ENCODE data around the gene RNF175. TPM values are rescaled to one million over a fixed set of nuclear protein-coding genes. Genes with fewer than 3 reads are reported as not detected.

Gene RNF175
- total RNA-seq, 3 donors from 2014 or later = 3.6 to 5.9 TPM; not detected in 1

- TF ChIP-seq CTCF (IDR thresholded peaks at IDR 0.05) (no peak), POLR2A (IDR thresholded peaks at IDR 0.05) (no peak), POLR2AphosphoS5 (IDR thresholded peaks at IDR 0.05) (no peak)
- intact Hi-C loops (cut with DNase I; ENCODE audit: low total_unique reads) = no loop called here
Observed at GRCh38 chr4:153745651-153746050, 14.2 kb downstream of the RNF175 start.

GRCh38 chr4:153741541-153741940 is 18.3 kb downstream of the RNF175 start:
- no peaks in the 10 kb centered on the region for H3K27me3 ChIP-seq
- intact Hi-C loops (cut with DNase I; ENCODE audit: low total_unique reads) = no loop called here
- no peak overlapping the region for H3K27ac ChIP-seq
- no peaks in the 10 kb centered on the region for H3K9me3 ChIP-seq
- no peak for DNase-seq (ENCODE audit: low spot score in 2 of 2)
- H3K4me3 ChIP-seq = no peak overlapping the region
- H3K36me3 ChIP-seq = no peaks in the 10 kb centered on the region
- H3K4me1 ChIP-seq = no peaks in the 10 kb centered on the region
- TF ChIP-seq POLR2AphosphoS5 (IDR thresholded peaks at IDR 0.05) = no peak
- no peak for TF ChIP-seq CTCF (IDR thresholded peaks at IDR 0.05)
- no peak for TF ChIP-seq POLR2A (IDR thresholded peaks at IDR 0.05)

More at GRCh38 chr4:153745651-153746050, 14.2 kb downstream of the RNF175 start:
- Histone ChIP-seq H3K4me1 (peaks cover 0 to 5% of the 10 kb centered on the region in 2 donors), H3K27ac (no peak overlapping the region), H3K27me3 (no peaks in the 10 kb centered on the region), H3K4me3 (no peak overlapping the region), H3K9me3 (no peaks in the 10 kb centered on the region), H3K36me3 (no peaks in the 10 kb centered on the region)
- no peak for DNase-seq (ENCODE audit: low spot score in 2 of 2)

- Histone ChIP-seq H3K27ac (no peak overlapping the region), H3K9me3 (no peaks in the 10 kb centered on the region), H3K36me3 (no peaks in the 10 kb centered on the region), H3K27me3 (no peaks in the 10 kb centered on the region), H3K4me3 (no peak overlapping the region), H3K4me1 (no peaks in the 10 kb centered on the region)
- no peak for DNase-seq (ENCODE audit: low spot score in 2 of 2)
- TF ChIP-seq POLR2A (IDR thresholded peaks at IDR 0.05) (no peak), CTCF (IDR thresholded peaks at IDR 0.05) (no peak), POLR2AphosphoS5 (IDR thresholded peaks at IDR 0.05) (no peak)
- intact Hi-C loops (cut with DNase I; ENCODE audit: low total_unique reads) = no loop called here
Observed at GRCh38 chr4:153735906-153736461, 23.8 kb downstream of the RNF175 start.

- intact Hi-C loops (cut with DNase I; ENCODE audit: low total_unique reads) = no loop called here
- H3K4me3 ChIP-seq = no peak overlapping the region
- no peaks in the 10 kb centered on the region for H3K9me3 ChIP-seq
- H3K36me3 ChIP-seq = no peaks in the 10 kb centered on the region
- DNase-seq (ENCODE audit: low spot score in 2 of 2) = no peak
- no peaks in the 10 kb centered on the region for H3K27me3 ChIP-seq
- no peak for TF ChIP-seq POLR2A (IDR thresholded peaks at IDR 0.05)
- H3K4me1 ChIP-seq = no peaks in the 10 kb centered on the region
- no peak overlapping the region for H3K27ac ChIP-seq
Observed at GRCh38 chr4:153733751-153734448, 25.9 kb downstream of the RNF175 start.

GRCh38 chr4:153731239-153731638 is 28.6 kb downstream of the RNF175 start:
- intact Hi-C loops (cut with DNase I; ENCODE audit: low total_unique reads) = no loop called here

More at GRCh38 chr4:153731239-153731638, 28.6 kb downstream of the RNF175 start:
- TF ChIP-seq POLR2A (IDR thresholded peaks at IDR 0.05) (no peak), POLR2AphosphoS5 (IDR thresholded peaks at IDR 0.05) (no peak), CTCF (IDR thresholded peaks at IDR 0.05) (no peak)
- no peaks in the 10 kb centered on the region for H3K27me3 ChIP-seq
- no peaks in the 10 kb centered on the region for H3K4me1 ChIP-seq
- H3K36me3 ChIP-seq = no peaks in the 10 kb centered on the region
- no peak for DNase-seq (ENCODE audit: low spot score in 2 of 2)
- H3K27ac ChIP-seq = no peak overlapping the region
- no peak overlapping the region for H3K4me3 ChIP-seq
- no peaks in the 10 kb centered on the region for H3K9me3 ChIP-seq
